Measurements from ENCODE around the gene NCMAP.

DNA sequence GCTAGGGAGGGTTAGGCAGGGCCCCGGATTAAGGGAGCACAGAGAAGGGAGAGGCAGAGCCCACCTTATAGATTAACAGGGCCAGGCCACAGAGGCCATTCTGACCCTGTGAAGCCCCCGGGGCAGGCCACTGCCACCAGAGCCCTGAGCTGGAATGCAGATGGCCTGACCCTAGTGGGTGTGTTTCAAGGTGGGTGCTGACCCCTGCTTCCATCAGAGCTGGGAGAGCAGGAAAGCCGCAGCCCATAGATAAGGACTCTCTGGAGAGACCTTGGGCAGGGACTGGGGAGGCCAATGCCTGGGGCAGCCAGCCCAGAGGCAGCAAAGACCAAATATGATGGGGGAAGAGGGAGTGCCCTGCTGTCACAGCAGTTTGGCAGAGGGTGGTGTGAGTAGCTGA is 35.9 kb downstream of the NCMAP start:
- TF ChIP-seq, protein P1, sequence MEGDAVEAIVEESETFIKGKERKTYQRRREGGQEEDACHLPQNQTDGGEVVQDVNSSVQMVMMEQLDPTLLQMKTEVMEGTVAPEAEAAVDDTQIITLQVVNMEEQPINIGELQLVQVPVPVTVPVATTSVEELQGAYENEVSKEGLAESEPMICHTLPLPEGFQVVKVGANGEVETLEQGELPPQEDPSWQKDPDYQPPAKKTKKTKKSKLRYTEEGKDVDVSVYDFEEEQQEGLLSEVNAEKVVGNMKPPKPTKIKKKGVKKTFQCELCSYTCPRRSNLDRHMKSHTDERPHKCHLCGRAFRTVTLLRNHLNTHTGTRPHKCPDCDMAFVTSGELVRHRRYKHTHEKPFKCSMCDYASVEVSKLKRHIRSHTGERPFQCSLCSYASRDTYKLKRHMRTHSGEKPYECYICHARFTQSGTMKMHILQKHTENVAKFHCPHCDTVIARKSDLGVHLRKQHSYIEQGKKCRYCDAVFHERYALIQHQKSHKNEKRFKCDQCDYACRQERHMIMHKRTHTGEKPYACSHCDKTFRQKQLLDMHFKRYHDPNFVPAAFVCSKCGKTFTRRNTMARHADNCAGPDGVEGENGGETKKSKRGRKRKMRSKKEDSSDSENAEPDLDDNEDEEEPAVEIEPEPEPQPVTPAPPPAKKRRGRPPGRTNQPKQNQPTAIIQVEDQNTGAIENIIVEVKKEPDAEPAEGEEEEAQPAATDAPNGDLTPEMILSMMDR (conservative IDR thresholded peaks at IDR 0.05 in 1 of 2, IDR thresholded peaks at IDR 0.05 in 1 of 2; ENCODE audit: low read depth in 1 of 2, low read length in 2 of 2) = no peak
- TF ChIP-seq EZH2 (IDR thresholded peaks at IDR 0.05; ENCODE audit: low read length, missing control alignments) = no peak

Data from fibroblast of lung (primary cell).